Measurements from ENCODE around the gene TCHP. TPM values are rescaled to one million over a fixed set of nuclear protein-coding genes. Genes with fewer than 3 reads are reported as not detected.

Gene TCHP
- total RNA-seq, 1 donor from 2014 or later, result 10.4 TPM

DNA sequence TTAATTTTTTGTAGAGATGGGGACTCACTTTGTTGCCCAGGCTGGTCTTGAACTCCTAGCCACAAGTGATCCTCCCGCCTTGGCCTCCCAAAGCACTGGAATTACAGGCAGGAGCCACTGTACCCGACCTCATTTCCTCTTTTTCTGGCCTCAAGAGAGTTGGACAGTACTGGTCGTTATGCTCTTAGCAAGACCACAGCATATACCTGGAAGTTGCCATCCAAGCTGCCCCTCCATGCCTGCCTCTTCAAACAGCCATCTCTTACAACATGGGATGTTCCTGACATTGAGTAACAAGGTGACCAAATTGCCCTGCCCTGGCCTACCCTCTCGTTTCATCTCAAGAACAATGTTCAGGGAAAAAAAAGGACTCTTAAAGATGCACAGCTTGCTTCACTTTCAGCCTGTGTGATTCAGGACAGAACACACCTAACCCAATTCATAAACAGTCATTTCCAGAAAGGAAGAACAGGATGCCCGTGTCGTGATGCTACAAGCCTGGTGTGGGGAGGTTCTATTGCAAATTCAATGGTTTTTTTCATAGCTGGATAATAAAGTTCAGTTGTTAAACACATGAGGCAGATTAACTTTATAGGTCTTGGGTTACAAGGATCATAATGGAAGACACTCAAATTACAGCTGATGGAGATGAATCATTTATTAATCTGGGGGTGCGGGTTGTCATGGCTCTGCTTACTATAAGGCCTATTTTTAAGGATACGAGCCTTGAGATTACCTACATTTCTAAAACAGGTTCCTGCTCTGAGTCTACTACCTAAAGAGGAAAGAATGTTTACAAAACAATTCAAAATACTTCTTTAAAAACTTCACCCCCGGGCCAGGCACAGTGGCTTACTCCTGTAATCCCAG is 31.7 kb upstream of the TCHP start:
- peaks cover 5% of the 10 kb centered on the region for H3K36me3 ChIP-seq
- peaks cover 32% of the 10 kb centered on the region for H3K4me1 ChIP-seq
- no peaks in the 10 kb centered on the region for H3K9me3 ChIP-seq (replicated peaks)
- TF ChIP-seq, protein P1, sequence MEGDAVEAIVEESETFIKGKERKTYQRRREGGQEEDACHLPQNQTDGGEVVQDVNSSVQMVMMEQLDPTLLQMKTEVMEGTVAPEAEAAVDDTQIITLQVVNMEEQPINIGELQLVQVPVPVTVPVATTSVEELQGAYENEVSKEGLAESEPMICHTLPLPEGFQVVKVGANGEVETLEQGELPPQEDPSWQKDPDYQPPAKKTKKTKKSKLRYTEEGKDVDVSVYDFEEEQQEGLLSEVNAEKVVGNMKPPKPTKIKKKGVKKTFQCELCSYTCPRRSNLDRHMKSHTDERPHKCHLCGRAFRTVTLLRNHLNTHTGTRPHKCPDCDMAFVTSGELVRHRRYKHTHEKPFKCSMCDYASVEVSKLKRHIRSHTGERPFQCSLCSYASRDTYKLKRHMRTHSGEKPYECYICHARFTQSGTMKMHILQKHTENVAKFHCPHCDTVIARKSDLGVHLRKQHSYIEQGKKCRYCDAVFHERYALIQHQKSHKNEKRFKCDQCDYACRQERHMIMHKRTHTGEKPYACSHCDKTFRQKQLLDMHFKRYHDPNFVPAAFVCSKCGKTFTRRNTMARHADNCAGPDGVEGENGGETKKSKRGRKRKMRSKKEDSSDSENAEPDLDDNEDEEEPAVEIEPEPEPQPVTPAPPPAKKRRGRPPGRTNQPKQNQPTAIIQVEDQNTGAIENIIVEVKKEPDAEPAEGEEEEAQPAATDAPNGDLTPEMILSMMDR (IDR thresholded peaks at IDR 0.05; ENCODE audit: borderline replicate concordance), result no peak
- no peak overlapping the region for H3K27ac ChIP-seq (replicated peaks)
- DNase-seq, result no peak
- intact Hi-C loops (cut with micrococcal nuclease), result no loop called here
- no peak overlapping the region for H3K4me3 ChIP-seq
- no peaks in the 10 kb centered on the region for H3K27me3 ChIP-seq (ENCODE audit: low read depth)

DNA sequence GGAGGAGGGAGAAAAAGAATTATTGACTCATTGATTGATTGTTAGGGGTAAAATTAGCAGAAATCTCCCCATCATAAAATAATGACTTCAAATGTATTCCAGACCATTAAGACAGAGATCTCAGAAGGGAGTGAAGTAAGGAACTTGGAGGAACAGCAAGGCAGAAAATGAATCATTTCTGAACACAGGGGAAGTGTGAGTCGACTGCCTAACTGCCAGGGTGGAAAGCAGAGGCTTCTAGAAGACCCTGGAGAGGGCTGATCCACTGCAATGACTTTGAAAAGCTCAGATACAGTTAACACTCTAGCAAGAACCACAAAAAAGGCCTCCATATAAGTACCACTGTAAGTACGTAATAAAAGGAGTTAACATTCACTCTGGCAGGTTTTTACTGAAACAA is 29.4 kb upstream of the TCHP start:
- intact Hi-C loops (cut with micrococcal nuclease), result no loop called here

DNA sequence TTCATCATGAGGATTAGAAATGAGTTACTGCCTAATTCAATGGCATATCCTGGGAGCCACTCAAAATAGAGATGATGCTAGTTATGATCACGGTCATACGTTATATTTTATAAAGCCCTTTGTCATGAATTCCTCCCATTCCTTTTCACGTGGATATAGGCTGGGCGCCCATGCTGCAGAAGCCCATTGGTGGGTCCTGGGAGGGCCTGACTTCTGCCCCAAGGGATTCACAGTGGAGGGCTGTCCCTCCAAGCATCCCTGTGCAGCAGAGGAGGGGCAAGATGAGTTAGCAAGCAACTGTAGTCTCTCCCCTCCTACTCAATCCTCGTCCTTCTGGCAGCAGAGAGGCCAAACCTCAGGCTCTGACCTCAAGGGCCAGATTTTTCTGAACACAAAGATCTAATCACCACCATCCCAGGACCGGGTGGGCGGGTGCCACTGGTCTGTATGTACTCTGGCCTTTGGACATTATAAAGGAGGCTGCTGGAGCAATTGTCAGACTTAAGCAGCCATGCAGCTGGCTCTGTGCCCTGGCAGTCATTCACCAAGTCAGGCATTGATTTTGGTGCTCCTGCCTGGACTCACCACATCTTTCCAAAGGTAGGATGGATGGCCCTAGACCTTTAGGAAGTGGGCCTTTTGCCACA is 28.3 kb upstream of the TCHP start:
- H3K9me3 ChIP-seq (replicated peaks), result no peaks in the 10 kb centered on the region
- H3K4me1 ChIP-seq, result peaks cover 12% of the 10 kb centered on the region
- TF ChIP-seq, protein P1 (IDR thresholded peaks at IDR 0.05; ENCODE audit: borderline replicate concordance), result no peak
- H3K27ac ChIP-seq (replicated peaks), result no peak overlapping the region
- no peak for DNase-seq
- H3K36me3 ChIP-seq, result peaks cover 5% of the 10 kb centered on the region
- no peaks in the 10 kb centered on the region for H3K27me3 ChIP-seq (ENCODE audit: low read depth)
- intact Hi-C loops (cut with micrococcal nuclease), result no loop called here
- no peak overlapping the region for H3K4me3 ChIP-seq

More for the DNA sequence above, 29.4 kb upstream of the TCHP start:
- H3K27me3 ChIP-seq (ENCODE audit: low read depth), result no peaks in the 10 kb centered on the region
- H3K36me3 ChIP-seq, result peaks cover 5% of the 10 kb centered on the region
- no peaks in the 10 kb centered on the region for H3K9me3 ChIP-seq (replicated peaks)
- TF ChIP-seq, protein P1 (IDR thresholded peaks at IDR 0.05; ENCODE audit: borderline replicate concordance), result no peak
- H3K27ac ChIP-seq (replicated peaks), result no peak overlapping the region
- H3K4me3 ChIP-seq, result no peak overlapping the region
- peaks cover 12% of the 10 kb centered on the region for H3K4me1 ChIP-seq
- DNase-seq, result no peak

DNA sequence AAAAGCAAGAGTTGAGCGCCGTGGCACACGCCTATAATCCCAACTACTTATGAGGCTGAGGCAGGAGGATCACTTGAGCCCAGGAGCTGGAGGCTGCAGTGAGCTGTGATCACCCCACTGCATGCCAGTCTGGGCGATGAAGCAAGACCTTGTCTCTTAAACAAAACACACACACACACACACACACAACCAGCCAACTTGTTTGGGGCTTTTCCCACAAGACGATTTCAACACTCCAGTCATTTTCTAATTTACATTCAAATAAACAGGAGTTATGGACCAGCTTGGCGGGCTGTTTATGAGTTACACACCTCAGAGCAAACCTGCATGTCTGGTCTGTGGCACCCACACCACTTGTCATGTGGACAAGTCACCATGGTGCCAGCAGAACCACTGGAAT is 26.4 kb upstream of the TCHP start:
- H3K9me3 ChIP-seq (replicated peaks), result no peaks in the 10 kb centered on the region
- no peaks in the 10 kb centered on the region for H3K27me3 ChIP-seq (ENCODE audit: low read depth)
- H3K27ac ChIP-seq (replicated peaks), result no peak overlapping the region
- intact Hi-C loops (cut with micrococcal nuclease), result no loop called here
- peaks cover 5% of the 10 kb centered on the region for H3K36me3 ChIP-seq
- TF ChIP-seq, protein P1 (IDR thresholded peaks at IDR 0.05; ENCODE audit: borderline replicate concordance), result no peak
- no peak overlapping the region for H3K4me3 ChIP-seq
- H3K4me1 ChIP-seq, result peaks cover 27% of the 10 kb centered on the region
- DNase-seq, result no peak

DNA sequence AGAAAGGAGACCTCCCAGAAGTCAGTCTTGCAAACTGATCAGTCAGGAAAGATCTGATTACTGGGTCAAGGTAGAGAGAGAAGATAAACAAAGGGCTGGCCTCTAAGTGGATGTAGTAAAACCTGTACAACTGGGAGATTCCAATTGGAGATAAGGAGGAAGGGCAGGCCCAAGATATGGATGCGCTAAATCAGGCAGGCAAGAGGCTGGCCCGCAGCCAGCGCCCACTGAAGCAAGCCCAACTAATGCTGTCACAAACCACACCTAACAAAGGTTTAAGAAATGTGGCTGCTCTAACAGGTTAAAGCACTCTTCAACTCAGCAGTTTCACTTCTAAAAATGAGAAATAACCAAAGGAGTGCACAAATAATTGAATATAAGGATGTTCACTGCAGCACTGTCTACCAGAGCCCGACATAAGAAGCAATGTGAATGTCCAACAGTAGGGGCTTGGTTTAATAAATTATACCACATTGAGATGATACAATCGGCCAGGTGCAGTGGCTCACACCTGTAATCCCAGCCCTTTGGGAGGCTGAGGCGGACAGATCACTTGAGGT is 24.4 kb upstream of the TCHP start:
- DNase-seq, result no peak
- intact Hi-C loops (cut with micrococcal nuclease), result no loop called here
- TF ChIP-seq, protein P1 (IDR thresholded peaks at IDR 0.05; ENCODE audit: borderline replicate concordance), result no peak

More for the DNA sequence above, 24.4 kb upstream of the TCHP start:
- no peak overlapping the region for H3K27ac ChIP-seq (replicated peaks)
- peaks cover 44% of the 10 kb centered on the region for H3K4me1 ChIP-seq
- no peaks in the 10 kb centered on the region for H3K27me3 ChIP-seq (ENCODE audit: low read depth)
- H3K4me3 ChIP-seq, result no peak overlapping the region
- peaks cover 5% of the 10 kb centered on the region for H3K36me3 ChIP-seq
- H3K9me3 ChIP-seq (replicated peaks), result no peaks in the 10 kb centered on the region

Measured in left ventricle myocardium inferior (tissue), 1 donor.